NK-92 treated with Interleukin-12 subunit alpha and Interleukin-12 subunit beta, amount 100 ng/mL, for 24 hours (cell line): ENCODE data around the gene ANKRD23.
"Not testable (repeated sequence)": the region's sequence is repeated elsewhere in the genome, so short reads cannot be mapped to it uniquely, and the experiment has no call there.

Experiments
- DNase-seq: peaks from one replicate; lab custom pipeline; 2025; lab: John Stamatoyannopoulos, UW

The ANKRD23 gene

GRCh38 chr2:96843538-96844268 lies at the start of gene ANKRD23:
Gene ANKRD23, minus strand, starts transcription at chr2:96844021. Its CDS starts 29 bp downstream, at chr2:96843992.
- no peak for DNase-seq

GRCh38 chr2:96891591-96892333 lies 47.9 kb upstream of the ANKRD23 start:
- no peak for DNase-seq

GRCh38 chr2:96890726-96891385 lies 47.0 kb upstream of the ANKRD23 start:
- no peak for DNase-seq

GRCh38 chr2:96890252-96890651 lies 46.4 kb upstream of the ANKRD23 start:
- no peak for DNase-seq

GRCh38 chr2:96889502-96889901 lies 45.7 kb upstream of the ANKRD23 start:
- DNase-seq: not testable (repeated sequence)

- no peak for DNase-seq
These were observed 44.5 kb upstream of the ANKRD23 start for GRCh38 chr2:96888072-96889011.

- DNase-seq: no peak
These were observed 43.7 kb upstream of the ANKRD23 start for GRCh38 chr2:96887493-96888012.

- DNase-seq: no peak
These were observed 41.9 kb upstream of the ANKRD23 start for GRCh38 chr2:96885432-96886347.

- no peak for DNase-seq
These were observed 40.7 kb upstream of the ANKRD23 start for GRCh38 chr2:96884299-96885094.

GRCh38 chr2:96883306-96883705 lies 39.5 kb upstream of the ANKRD23 start:
- DNase-seq: no peak

- DNase-seq: no peak
These were observed 39.1 kb upstream of the ANKRD23 start for GRCh38 chr2:96882906-96883305.

GRCh38 chr2:96882230-96882629 lies 38.4 kb upstream of the ANKRD23 start:
- DNase-seq: no peak

- no peak for DNase-seq
These were observed 37.8 kb upstream of the ANKRD23 start for GRCh38 chr2:96881349-96882195.

- DNase-seq: no peak
These were observed 37.1 kb upstream of the ANKRD23 start for GRCh38 chr2:96880891-96881273.

GRCh38 chr2:96879545-96880040 lies 35.8 kb upstream of the ANKRD23 start:
- DNase-seq: no peak

- DNase-seq: no peak
These were observed 35.1 kb upstream of the ANKRD23 start for GRCh38 chr2:96878796-96879544.

- no peak for DNase-seq
These were observed 34.4 kb upstream of the ANKRD23 start for GRCh38 chr2:96878171-96878570.

GRCh38 chr2:96877631-96878092 lies 33.8 kb upstream of the ANKRD23 start:
- no peak for DNase-seq
